ENCODE data around the gene GTPBP1.
A peak's percentile ranks its signal among the peaks of the same experiment; 100 is the strongest.

DNA sequence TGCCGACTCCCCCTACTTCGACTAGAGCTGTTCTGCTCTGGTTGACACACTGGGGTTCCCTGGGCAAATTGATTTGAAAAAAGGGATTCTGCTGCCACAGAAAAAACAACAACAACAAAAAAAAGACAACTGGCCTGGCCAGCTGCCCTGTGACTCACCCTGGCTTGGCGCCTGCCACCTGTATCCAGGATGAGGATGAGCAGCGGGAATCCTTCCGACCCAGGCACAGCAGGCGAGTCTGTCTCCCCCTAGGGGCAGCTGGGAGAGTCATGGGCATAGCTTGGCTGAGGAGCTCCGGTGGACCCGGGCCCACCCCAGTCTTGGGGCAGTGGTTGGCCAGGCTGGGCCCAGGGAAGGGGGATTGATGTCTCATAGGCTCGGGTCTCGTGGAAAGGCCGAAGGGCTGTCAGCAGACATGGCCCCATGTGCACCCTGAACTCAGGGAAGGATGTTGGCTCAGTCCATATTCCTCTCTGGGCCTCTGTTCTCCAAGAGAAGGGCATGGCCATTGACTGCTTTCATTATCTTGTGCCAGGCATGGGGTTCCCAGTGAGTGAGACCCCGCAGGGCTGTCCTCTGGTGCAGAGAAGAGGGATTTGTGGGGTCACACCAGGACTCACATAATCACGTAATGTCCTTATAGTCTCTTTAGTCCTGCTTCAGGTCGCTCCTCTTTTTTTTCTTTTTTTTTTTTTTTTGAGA is 60.5 kb downstream of the GTPBP1 start:
- TF ChIP-seq, protein P1, sequence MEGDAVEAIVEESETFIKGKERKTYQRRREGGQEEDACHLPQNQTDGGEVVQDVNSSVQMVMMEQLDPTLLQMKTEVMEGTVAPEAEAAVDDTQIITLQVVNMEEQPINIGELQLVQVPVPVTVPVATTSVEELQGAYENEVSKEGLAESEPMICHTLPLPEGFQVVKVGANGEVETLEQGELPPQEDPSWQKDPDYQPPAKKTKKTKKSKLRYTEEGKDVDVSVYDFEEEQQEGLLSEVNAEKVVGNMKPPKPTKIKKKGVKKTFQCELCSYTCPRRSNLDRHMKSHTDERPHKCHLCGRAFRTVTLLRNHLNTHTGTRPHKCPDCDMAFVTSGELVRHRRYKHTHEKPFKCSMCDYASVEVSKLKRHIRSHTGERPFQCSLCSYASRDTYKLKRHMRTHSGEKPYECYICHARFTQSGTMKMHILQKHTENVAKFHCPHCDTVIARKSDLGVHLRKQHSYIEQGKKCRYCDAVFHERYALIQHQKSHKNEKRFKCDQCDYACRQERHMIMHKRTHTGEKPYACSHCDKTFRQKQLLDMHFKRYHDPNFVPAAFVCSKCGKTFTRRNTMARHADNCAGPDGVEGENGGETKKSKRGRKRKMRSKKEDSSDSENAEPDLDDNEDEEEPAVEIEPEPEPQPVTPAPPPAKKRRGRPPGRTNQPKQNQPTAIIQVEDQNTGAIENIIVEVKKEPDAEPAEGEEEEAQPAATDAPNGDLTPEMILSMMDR (IDR thresholded peaks at IDR 0.05) = peak; percentile 72
- TF ChIP-seq EZH2 (IDR thresholded peaks at IDR 0.05; ENCODE audit: borderline replicate concordance, insufficient read depth, low read depth, low read length, poor library complexity, severe bottlenecking) = no peak
